Left hindlimb (tissue), 1 donor: ENCODE data around the gene VTN.

Source experiments
- DNase-seq: peaks from one replicate; pipeline ENCODE4 v3.0.0-alpha.2; 2018

VTN gene

GRCh38 chr17:28317966-28318758 lies 51.9 kb downstream of the VTN start:
- no peak for DNase-seq
